HG03558 (cell line): ENCODE data around the gene RHBDD1.
A peak's percentile ranks its signal among the peaks of the same experiment; 100 is the strongest.

ENCODE experiments used
- ATAC-seq: cut with Tn5 transposase; IDR thresholded peaks from one replicate; pipeline ENCODE4 v1.9.1; 2021; ENCODE audit warnings: moderate number of reproducible peaks; ENCODE audit not compliant: unreplicated experiment; ENCODE audit errors: extremely low read depth

Gene RHBDD1

DNA sequence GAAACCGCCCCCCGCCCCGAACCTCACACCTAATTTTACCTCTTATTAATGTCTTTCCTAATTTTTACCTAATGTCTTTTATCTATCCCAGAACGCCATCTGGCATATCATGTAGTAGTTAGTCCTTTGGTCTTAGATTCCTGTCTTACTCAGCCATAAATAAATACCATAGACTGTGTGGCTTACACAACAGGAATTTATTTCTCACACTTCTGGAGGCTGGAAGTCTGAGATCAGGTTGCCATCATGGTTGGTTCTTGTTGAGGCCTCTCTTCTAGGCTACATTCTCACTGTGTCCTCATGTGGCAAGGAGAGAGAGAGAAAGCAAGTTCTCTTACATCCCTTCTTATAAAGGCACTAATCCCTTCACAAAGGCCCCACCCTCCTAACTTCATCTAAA, 46.8 kb downstream of the RHBDD1 start:
- ATAC-seq: no peak

DNA sequence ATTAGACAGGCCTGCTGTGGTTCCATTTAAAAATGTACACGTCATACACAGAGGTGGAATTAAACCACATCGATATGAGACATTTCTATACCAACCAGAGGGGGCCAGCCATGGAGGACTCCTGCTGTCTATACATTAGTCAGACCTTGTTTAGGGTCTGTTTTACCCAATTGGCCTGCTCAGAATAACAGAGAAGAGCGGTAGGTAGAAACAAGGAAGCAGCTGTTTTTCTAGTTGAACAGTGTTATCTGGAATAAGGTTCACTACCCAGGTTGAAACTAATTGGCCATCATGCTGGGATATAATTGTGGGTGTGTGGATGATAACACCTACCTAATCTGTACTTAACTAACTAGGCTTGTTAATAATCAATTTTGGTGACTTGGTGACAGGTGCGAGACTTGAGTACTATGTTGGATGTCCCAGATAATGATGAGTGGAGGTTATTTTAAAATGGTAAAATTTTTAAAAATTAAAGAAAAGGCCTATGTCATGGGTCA, 47.5 kb downstream of the RHBDD1 start:
- ATAC-seq: no peak

DNA sequence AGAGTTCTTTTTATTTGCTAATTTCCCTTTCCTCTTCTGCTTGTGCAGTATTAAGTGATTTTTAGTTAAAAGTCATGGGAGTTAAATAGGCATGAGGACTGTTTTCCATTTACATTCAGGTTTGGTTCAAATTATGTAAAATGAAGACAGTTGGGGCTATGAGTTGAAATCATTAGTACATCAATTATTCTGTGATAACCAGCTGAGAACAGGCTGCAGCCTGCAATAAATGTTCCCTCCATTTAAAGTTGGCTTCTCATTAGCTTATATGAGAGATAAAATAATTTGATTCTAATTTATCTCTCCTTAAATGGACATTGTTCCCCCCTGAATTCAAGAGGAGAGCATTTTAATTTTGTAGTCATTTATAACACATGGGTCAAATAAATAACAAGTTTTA, 48.3 kb downstream of the RHBDD1 start:
- ATAC-seq: no peak

DNA sequence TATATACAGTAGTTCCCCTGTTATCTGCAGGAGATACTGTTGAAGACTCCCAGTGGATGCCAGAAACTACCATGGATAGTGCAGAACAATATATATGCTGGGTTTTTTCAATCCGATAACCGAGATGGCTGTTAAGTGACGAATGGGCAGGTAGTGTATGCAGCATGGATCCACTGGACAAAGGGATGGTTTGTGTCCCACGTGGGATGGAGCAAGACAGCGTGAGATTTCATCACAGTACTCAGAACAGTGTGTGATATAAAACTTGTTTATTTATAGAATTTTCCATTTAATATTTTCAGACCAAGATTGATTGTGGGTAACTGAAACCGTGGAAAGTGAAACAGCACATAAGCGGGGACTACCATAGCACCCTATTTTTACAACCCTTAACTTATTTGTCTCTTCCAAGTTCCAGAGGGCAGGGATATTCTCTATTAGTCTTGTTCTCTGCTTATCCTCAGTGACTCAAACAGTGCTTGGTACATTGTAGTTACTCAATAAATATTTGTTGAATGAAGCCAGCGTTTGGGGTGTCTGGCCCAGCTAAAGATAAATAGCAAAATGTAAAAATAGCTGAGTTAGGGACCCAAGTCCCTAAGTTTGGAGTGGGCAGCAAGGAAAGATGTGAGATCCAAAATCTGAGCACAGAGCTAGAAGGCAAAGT, 50.0 kb downstream of the RHBDD1 start:
- ATAC-seq: no peak

DNA sequence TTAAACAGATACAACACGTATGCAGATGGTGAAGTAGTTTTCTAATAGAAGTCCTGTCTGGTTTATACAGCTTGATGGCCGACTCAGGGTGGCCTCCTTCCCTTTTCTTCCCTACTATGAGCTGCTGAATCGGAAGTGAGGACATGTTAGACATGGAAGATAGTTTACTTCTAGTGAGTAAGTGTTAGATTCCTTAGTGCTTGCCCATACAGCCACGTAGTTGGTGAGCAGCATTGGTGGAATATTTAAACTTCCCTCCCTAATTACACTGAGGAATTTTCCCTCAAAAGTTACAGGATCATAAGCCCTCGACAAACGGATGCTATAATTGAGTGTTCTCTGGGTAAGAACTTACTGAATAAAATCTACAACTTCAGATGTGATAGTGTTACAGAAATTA, 52.1 kb downstream of the RHBDD1 start:
- no peak for ATAC-seq

DNA sequence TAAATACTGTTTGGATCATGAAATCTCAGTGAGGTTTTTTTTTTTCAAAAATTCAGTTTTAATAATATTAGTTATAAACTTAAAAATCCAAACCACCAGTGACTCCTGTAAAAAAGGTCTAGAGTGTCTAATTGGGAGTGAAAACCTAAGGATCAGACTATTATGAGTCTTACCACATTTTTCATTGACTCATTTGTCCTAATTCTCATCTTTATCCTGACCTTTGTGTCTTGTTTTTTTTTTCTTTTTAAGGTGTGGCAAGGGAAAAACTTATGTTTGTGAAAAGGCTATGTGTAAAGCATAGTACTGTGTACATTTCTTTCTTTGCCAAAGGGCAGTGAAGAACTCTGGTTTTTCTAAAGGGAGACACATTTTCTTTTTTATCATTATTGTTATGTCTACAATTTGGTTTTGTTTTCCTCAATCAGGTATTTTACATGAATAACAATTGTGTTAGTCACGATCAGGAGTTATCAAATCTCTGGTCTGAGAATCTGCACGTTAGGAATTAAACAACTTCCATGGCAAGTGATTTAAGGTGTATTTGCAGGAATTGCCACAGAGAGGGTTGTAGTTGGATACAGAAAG, 52.6 kb downstream of the RHBDD1 start:
- no peak for ATAC-seq

DNA sequence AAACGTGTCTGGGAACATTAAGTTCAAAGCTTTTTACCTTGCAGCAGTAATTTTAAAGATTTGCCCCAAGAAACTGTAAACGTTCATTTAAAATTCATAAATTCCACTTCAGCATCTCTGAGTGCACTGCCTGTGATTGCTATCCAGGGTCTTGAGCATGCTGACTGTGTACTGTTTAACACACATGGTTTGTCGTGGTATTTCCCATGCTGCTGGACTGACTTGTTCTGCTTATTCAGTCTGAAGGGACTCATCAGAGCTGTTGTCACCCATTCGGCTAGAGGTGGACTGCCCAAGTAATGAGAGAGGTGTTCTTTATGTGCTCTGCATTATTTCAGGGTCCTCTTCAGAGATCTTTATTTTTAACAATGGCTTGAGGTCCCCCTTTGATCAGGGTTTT, 53.1 kb downstream of the RHBDD1 start:
- ATAC-seq: no peak

DNA sequence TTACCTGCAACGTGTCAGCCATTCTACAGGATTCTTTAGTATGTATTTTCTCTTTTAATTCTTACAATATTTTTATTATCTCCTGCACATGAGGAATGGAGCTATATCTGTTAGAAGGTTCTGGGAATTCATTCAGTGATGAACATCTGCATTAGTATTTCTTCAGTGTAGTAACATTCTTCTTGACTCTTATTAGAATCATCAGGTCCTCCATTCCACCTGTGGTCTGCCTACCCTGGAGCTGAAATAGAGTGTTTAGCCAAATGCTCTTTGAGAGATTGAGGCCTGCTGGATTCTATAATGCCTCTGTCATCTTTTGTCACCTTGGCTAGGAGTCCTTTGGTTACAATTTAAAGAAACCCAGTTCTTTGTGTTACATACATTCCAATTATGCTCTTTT, 54.4 kb downstream of the RHBDD1 start:
- ATAC-seq: no peak

DNA sequence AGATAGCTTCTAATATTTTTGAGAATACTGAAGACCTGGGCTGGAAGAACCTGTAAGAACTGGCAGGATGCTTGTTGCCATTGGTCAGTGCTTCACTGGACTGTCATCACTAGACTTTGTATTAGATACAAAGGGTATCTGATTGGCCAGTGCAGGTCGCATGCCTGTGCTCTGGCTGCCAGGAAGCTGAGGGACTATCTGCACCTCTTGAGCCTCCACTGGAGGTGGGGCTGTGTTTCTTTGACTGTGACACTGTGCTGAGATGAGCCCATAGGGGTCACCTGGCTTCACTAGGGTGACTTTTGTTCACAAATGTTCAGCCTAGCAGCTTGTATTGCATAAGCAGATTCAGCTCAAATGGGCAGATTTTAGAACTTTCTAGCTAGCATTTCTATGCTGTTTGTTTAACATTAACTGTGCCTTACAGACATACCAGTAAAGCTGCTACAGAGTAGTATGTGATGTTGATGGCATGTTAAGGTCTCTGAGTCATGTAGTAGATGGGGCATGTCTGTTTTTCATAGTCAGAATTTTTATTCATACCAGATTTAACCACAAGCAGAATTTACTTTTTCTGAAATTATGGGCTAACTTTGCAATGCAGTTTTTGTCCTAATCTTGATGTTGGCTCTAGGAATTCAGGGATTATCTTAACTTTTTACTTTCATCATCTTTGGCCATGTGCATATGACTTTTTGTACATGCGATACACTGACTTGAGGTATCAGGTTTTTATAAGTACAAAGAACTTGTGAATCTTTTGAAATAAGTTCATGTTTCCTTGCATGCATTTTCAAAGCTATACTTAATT, 56.1 kb downstream of the RHBDD1 start:
- no peak for ATAC-seq

DNA sequence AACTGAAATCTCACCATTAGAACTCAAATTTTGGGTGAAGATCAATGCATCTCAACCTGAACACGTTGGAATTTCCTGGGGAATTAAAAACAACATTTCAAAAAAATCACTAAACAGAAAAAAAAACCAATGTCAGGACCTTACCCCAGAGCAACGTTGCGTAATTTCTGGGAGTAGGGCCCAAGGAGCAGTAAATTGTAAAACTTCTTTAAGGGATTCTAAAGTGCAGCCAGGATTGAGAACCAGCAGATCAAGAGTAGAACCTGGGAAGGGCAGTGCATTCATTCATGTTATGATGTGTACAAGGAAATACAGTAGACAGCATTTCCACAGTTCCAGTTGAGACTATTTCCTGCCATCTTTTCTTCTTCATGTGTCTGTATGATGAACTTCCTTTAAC, 56.9 kb downstream of the RHBDD1 start:
- ATAC-seq: no peak

DNA sequence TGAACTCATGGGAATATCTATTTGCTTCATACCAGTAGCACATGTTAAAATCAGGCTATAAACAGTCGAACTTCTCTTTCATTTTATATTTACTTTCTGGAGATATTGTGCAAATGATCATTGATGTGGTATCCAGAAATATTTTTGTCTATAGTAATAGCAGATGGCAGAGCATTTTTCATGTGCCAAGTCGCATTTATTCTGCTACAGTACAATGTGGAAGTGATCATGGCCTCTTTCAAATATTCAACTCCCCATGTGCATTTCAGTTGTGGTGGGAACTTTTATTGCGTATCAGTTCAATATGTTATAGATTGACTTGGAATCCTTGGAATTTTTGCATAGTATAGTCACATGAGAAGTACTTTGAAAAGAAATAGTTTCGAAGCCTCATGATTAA, 57.4 kb downstream of the RHBDD1 start:
- ATAC-seq: no peak

DNA sequence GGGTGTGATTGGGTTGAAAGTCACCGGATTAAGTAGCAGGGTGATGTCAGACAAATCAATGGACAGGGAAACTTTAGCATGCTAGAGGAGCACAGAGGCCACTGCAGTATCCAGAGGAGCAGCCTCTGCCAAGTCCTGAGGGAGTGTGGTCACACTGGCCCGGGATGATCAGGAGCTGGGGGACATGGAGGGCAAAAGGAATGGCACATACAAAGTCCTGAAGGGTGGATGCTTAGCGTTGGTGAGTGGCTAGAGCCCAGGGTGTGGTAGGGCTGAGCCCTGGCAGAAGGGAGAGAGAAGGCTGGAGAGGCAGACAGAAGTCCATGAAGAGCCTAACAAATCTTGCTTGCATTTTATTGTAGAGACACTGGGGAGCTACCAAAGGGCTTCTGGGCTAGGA, 58.9 kb downstream of the RHBDD1 start:
- ATAC-seq: no peak

DNA sequence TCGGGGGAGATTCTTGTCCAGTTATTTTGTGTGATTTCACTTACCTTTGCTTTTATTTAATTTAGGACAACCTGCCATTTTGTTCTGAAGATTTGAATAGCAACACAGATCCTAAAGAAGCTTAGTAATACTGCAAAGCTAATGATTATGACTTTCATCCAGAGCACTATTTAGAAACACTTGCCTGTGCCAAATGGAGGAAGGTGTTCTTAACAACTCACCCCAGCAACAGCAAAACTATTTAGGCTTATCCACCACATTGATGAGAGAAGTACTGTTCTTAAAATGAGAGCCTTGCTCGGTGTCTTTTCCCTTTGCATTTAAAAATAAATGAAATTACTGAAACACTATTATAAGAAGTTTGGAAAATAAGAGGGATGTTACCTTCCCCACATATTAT, 59.7 kb downstream of the RHBDD1 start:
- ATAC-seq: no peak

DNA sequence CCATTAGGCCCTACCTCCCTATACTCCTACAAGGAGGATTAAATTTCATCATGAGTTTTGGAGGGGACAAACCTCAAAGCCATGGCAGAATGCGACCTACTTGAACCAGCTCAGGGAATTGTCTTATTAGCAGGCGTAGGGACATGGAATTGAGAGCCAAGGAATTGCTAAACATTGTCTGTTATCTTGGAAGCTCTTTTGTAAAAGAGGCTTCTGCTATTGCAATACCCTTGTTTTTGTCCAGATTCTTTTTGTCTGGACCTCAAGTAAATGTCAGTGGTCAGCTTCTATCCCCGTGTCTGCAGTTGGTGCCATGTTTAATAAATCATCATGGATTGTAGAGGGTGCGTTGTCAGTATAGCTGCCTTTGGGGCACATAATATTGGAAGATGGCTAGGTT, 62.3 kb downstream of the RHBDD1 start:
- no peak for ATAC-seq

DNA sequence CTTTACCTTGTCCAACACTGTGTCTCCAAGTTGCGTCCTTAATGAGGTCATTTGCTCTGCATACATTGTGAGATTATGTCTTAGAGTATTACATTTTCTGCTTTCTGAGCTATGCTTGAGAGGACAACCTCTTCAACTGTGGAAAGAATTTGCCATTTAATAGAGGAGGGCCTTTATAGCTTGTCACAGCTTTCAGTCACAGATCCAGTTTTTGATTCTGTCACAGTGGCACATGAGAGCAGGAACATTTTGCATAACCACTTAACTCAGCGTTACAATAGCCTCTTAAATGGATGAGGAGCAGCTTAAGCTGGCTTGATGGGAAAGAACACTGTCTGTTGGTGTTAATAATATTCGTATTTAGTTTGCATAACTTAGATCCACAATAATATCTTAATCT, 63.0 kb downstream of the RHBDD1 start:
- no peak for ATAC-seq

DNA sequence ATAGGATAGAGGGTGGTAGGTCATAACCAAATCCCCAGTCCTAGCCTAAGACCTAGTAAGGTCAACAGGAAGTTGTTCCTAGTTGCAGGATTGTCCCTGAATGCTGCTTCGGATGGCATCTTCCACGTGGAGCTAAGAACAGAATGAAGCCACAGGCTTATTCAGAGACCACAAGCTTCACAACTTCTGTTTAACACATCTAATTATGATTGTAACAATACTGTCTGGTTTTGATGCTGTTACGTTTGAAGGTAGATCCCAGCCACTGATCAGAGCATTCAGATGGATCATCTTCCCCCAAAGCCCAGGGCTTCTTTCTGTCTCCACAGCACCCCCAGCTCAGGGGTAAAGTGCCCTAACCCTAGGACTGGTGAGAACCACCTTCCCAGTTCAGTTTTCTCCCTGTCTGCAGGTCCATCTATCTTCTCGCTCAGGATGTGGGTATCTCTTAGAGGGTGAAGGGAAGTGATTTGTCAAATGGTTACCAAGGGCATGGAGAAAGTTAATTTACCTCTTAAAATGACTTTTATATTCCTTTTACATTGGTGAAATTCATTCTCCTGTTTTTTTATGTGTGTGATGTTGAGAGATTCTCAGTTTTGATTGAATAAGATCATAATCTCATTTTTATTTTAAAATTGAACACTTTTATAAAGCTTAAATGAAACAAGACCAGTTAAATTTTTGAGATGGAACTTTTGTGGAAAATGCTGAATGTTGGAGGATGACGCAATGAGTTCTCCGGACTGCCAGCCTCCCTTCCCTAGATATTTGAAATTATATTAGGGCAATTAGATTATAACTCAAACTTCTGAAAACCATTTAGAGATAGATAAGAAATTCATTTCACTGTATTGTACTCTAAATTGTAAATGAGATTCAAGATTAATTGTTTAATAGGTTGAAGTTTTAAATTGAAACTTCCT, 66.5 kb downstream of the RHBDD1 start:
- no peak for ATAC-seq

DNA sequence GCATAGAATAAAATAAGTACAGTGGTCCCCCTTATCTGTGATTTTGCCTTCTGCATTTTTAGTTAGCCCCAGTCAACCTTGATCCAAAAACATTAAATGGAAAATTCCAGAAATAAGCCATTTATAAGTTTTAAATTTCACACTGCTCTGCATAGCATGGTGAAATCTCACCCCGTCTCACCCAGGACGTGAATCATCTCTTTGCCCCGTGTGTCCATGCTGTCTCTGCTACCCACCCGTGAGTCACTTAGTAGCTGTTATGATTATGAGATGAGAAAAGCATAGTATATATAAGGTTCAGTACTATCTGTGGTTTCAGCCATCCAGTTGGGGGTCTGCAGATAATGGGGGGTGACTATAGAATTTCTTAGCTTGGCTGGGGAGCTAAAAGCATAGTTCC, 67.3 kb downstream of the RHBDD1 start:
- ATAC-seq: no peak

DNA sequence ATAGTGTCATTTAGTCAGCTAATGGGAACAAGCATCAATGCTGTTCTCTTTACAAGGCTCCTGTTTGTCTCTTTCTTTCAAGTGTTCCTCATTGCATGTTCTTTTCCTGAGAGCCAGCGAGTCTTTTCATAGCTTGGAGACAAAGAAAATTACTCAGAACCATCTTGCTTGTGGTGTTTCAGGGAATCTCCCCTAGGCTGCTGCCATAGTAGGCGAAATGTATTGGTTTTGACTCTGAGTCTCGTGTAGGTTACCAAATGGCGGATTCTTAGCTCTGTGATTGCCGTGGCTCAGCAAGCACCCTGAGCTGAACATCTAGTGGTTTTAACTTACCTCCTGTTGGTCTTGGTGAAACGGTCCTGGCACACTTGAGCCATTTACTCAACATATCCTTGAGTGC, 68.7 kb downstream of the RHBDD1 start:
- ATAC-seq: peak; percentile 44

DNA sequence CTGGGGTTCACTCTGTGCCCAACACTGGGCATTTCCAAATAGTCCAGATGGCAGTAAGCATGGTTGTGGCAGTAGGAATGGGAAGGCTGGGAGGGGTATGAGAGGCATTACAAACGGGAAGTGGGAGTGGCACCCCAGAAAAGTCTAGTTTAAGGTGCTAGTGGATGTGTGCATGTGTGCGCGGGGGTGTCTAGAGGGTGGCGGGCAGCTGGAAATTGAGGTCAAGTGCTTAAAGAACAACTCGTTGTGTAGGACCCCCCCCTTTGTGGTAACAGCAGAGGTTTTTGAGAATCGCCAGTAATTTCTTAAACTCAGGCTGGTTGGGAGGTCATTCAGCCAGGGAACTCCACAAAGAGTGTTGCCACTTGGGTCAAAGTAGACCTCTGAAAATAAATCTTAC, 69.9 kb downstream of the RHBDD1 start:
- no peak for ATAC-seq

DNA sequence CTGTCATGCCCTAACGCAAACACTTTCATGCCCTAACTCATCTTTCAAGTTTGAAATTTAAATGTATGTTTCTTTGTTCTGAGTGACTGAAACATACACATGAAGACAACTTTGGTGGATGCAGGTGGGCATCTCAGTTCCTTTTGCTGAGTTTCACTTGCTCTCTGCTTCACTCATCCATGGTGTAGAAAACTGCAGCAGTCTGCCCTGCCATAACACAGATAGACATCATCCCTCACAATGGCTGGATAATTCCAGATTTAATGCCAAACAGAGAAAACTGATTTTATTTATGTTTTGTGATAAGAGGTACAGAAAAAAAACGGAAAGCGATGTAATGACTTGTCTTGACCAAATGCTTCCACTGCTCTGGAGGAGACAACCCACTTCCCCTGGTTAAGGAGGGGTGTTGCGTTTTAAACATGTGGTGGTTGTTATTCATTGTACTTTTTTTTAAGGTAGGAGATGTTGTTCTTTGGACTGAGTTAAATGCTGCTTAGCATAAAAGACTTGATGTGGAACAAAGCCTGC, 70.4 kb downstream of the RHBDD1 start:
- ATAC-seq: peak; percentile 64
